Hepatocyte (in vitro differentiated cells): ENCODE data around the gene KCNK1. TPM values are rescaled to one million over a fixed set of nuclear protein-coding genes. Genes with fewer than 3 reads are reported as not detected.
A peak's percentile ranks its signal among the peaks of the same experiment; 100 is the strongest.
"Not testable (repeated sequence)": the region's sequence is repeated elsewhere in the genome, so short reads cannot be mapped to it uniquely, and the experiment has no call there.

Source experiments
- DNase-seq: peaks from one replicate; pipeline ENCODE4 v3.0.0-alpha.2; 2016; ENCODE audit warnings: low spot score
- H2AFZ ChIP-seq: fragments of 200-600 bp; sonication (generic); 2 replicates; pipeline ENCODE4 v1.6.0; 2016; ENCODE audit warnings: antibody characterized with exemption, mild to moderate bottlenecking
- H3K27ac ChIP-seq: fragments of 200-600 bp; sonication (generic); 2 replicates; pipeline ENCODE4 v1.5.1; 2016; ENCODE audit warnings: mild to moderate bottlenecking
- H3K27me3 ChIP-seq: fragments of 200-600 bp; sonication (generic); 2 replicates; pipeline ENCODE4 v1.6.1; 2016
- H3K36me3 ChIP-seq: fragments of 200-600 bp; sonication (generic); replicated peaks from 2 replicates; pipeline ENCODE4 v1.5.1; 2016; ENCODE audit warnings: low read depth; ENCODE audit not compliant: insufficient read depth
- H3K4me1 ChIP-seq: fragments of 200-600 bp; sonication (generic); 2 replicates; pipeline ENCODE4 v1.5.1; 2016; ENCODE audit warnings: mild to moderate bottlenecking, moderate library complexity; ENCODE audit not compliant: insufficient read depth
- H3K4me2 ChIP-seq: fragments of 200-600 bp; sonication (generic); 2 replicates; pipeline ENCODE4 v1.6.0; 2016
- H3K4me3 ChIP-seq: fragments of 200-600 bp; sonication (generic); 2 replicates; pipeline ENCODE4 v1.5.1; 2016; ENCODE audit warnings: mild to moderate bottlenecking
- H3K79me2 ChIP-seq: fragments of 200-600 bp; sonication (generic); 2 replicates; pipeline ENCODE4 v1.6.0; 2017; ENCODE audit warnings: mild to moderate bottlenecking
- H3K9me2 ChIP-seq: fragments of 200-600 bp; sonication (generic); replicated peaks from 2 replicates; pipeline ENCODE4 v1.6.0; 2017; ENCODE audit warnings: mild to moderate bottlenecking; ENCODE audit not compliant: insufficient read depth
- H3K9me3 ChIP-seq: fragments of 200-600 bp; sonication (generic); 2 replicates; pipeline ENCODE4 v1.5.1; 2016; ENCODE audit warnings: low read depth, mild to moderate bottlenecking
- H4K20me1 ChIP-seq: fragments of 200-600 bp; sonication (generic); 2 replicates; pipeline ENCODE4 v1.6.0; 2016; ENCODE audit warnings: mild to moderate bottlenecking; ENCODE audit not compliant: insufficient read depth, poor library complexity, severe bottlenecking
- CTCF ChIP-seq: fragments of 200-600 bp; sonication (generic); IDR thresholded peaks from 2 replicates; pipeline ENCODE4 v1.5.1; 2016; ENCODE audit warnings: antibody characterized with exemption, mild to moderate bottlenecking; ENCODE audit not compliant: poor library complexity
- EZH2 ChIP-seq: fragments of 200-600 bp; sonication (generic); IDR thresholded peaks from 2 replicates; pipeline ENCODE4 v1.6.1; 2016; ENCODE audit warnings: antibody characterized with exemption, mild to moderate bottlenecking, borderline replicate concordance
- EZH2phosphoT487 ChIP-seq: fragments of 200-600 bp; sonication (generic); IDR thresholded peaks from one replicate; pipeline ENCODE4 v1.6.1; 2018; ENCODE audit warnings: antibody characterized with exemption, mild to moderate bottlenecking, low read depth, moderate library complexity; ENCODE audit not compliant: unreplicated experiment, severe bottlenecking
- WGBS: methylation state at CpG from one replicate; pipeline ENCODE4 v1.1.6; 2016; ENCODE audit warnings: low lambda C conversion rate; ENCODE audit errors: missing lambda C conversion rate; 5-methylcytosine and 5-hydroxymethylcytosine counted together
- polyA plus RNA-seq: library from polyadenylated mRNA; unstranded; fragments of >200 nt; fragmentation: Nextera tagmentation; extraction: Ambion mirVana; gene quantifications from 2 replicates; pipeline ENCODE4 v1.2.1, GENCODE V29; 2016
- total RNA-seq: library from RNA; depleted of rRNA; stranded (reverse); fragments of >200 nt; gene quantifications from 2 replicates; pipeline ENCODE4 v1.2.3, GENCODE V29; 2014

KCNK1 gene
- total and polyA plus RNA-seq, 2 experiments from 2014 or later, result 21.4 to 25.9 TPM

GRCh38 chr1:233610628-233611027, 3.3 kb upstream of the KCNK1 start:
- no peaks in the 10 kb centered on the region for H3K9me3 ChIP-seq
- H3K4me3 ChIP-seq, result no peak overlapping the region
- TF ChIP-seq CTCF (no peak), EZH2phosphoT487 (no peak), EZH2 (no peak)
- peaks cover 3% of the 10 kb centered on the region for H3K4me1 ChIP-seq
- H3K27me3 ChIP-seq, result no peaks in the 10 kb centered on the region
- H3K4me2 ChIP-seq, result no peak overlapping the region
- peak overlapping the region; percentile 72 for H3K27ac ChIP-seq
- H3K9me2 ChIP-seq, result no peaks in the 10 kb centered on the region
- H2AFZ ChIP-seq, result no peak overlapping the region
- WGBS, result 91% methylated on average over 2 of the region's 2 CpGs
- peaks cover 14% of the 10 kb centered on the region for H3K79me2 ChIP-seq
- no peaks in the 10 kb centered on the region for H4K20me1 ChIP-seq
- no peak for DNase-seq
- no peaks in the 10 kb centered on the region for H3K36me3 ChIP-seq

- WGBS, result 44% methylated on average over 5 of the region's 5 CpGs
- H3K4me1 ChIP-seq, H3K4me3 ChIP-seq, H3K27me3 ChIP-seq, H2AFZ ChIP-seq, DNase-seq, H3K9me2 ChIP-seq, H3K9me3 ChIP-seq, H3K36me3 ChIP-seq, H4K20me1 ChIP-seq: not testable (repeated sequence)
- Histone ChIP-seq H3K4me2 (peak overlapping the region; percentile 9), H3K27ac (peak overlapping the region; percentile 72), H3K79me2 (peaks cover 21% of the 10 kb centered on the region)
Measured at GRCh38 chr1:233611363-233611762, 2.5 kb upstream of the KCNK1 start.

GRCh38 chr1:233614173-233614742, 352 bp downstream of the KCNK1 start:
- TF ChIP-seq EZH2phosphoT487, result no peak
- TF ChIP-seq EZH2, result no peak
- TF ChIP-seq CTCF, result no peak
- Histone ChIP-seq H2AFZ (peak overlapping the region; percentile 68), H3K4me2 (peak overlapping the region; percentile 78), H3K27ac (peak overlapping the region; percentile 95), H3K79me2 (peaks cover 50% of the 10 kb centered on the region), H3K36me3 (no peaks in the 10 kb centered on the region), H3K9me3 (no peaks in the 10 kb centered on the region), H3K9me2 (no peaks in the 10 kb centered on the region), H4K20me1 (no peaks in the 10 kb centered on the region), H3K4me1 (peaks cover 3% of the 10 kb centered on the region), H3K27me3 (no peaks in the 10 kb centered on the region), H3K4me3 (peak overlapping the region; percentile 97)
- 1% methylated on average over 21 of the region's 43 CpGs for WGBS
- peak; percentile 70 for DNase-seq

GRCh38 chr1:233614743-233615521, 1.0 kb downstream of the KCNK1 start:
- H2AFZ ChIP-seq, result peak overlapping the region; percentile 68
- no peaks in the 10 kb centered on the region for H3K9me3 ChIP-seq
- 7% methylated on average over 36 of the region's 36 CpGs for WGBS
- no peaks in the 10 kb centered on the region for H3K27me3 ChIP-seq
- H3K9me2 ChIP-seq, result no peaks in the 10 kb centered on the region
- H3K4me3 ChIP-seq, result peak overlapping the region; percentile 97
- TF ChIP-seq EZH2, result no peak
- TF ChIP-seq EZH2phosphoT487, result no peak
- TF ChIP-seq CTCF, result no peak
- H4K20me1 ChIP-seq, result no peaks in the 10 kb centered on the region
- H3K27ac ChIP-seq, result peak overlapping the region; percentile 95
- peak overlapping the region; percentile 78 for H3K4me2 ChIP-seq
- H3K79me2 ChIP-seq, result peaks cover 54% of the 10 kb centered on the region
- no peaks in the 10 kb centered on the region for H3K36me3 ChIP-seq
- peaks cover 3% of the 10 kb centered on the region for H3K4me1 ChIP-seq
- peak; percentile 39 for DNase-seq
